GM12892 (cell line): ENCODE measurements around the gene PIGX.

Source experiments
- POLR2A ChIP-seq: IDR thresholded peaks from 2 replicates; pipeline ENCODE4 v1.6.1; 2011; ENCODE audit warnings: low read depth, low read length, control low read depth
- POLR2AphosphoS5 ChIP-seq: IDR thresholded peaks from 2 replicates; pipeline ENCODE4 v1.6.1; 2011; ENCODE audit warnings: low read depth, low read length, control low read depth
- TAF1 ChIP-seq: IDR thresholded peaks from 2 replicates; pipeline ENCODE4 v1.6.1; 2011; ENCODE audit warnings: low read depth, mild to moderate bottlenecking, control low read depth, low read length, borderline replicate concordance

DNA sequence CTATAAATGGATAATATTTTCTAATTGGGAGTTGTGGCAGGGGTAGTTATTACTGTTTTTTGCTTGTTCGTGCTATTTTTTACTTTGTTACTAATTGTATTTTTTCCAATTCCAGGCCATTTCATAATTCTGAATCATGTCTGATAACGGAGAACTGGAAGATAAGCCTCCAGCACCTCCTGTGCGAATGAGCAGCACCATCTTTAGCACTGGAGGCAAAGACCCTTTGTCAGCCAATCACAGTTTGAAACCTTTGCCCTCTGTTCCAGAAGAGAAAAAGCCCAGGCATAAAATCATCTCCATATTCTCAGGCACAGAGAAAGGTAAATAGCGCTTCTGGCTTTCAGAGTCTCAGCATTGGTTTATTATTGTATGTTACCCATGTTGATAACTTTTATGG, 70.3 kb downstream of the PIGX start:
- TF ChIP-seq POLR2AphosphoS5 (no peak), POLR2A (no peak), TAF1 (no peak)
